HG03354 (cell line): ENCODE measurements around the gene SLC17A5.
"Not testable (repeated sequence)": the region's sequence is repeated elsewhere in the genome, so short reads cannot be mapped to it uniquely, and the experiment has no call there.

Experiments used
- ATAC-seq: cut with Tn5 transposase; IDR thresholded peaks from one replicate; pipeline ENCODE4 v1.9.1; 2021; ENCODE audit warnings: mild to moderate bottlenecking; ENCODE audit not compliant: unreplicated experiment, poor library complexity, severe bottlenecking

SLC17A5 gene

DNA sequence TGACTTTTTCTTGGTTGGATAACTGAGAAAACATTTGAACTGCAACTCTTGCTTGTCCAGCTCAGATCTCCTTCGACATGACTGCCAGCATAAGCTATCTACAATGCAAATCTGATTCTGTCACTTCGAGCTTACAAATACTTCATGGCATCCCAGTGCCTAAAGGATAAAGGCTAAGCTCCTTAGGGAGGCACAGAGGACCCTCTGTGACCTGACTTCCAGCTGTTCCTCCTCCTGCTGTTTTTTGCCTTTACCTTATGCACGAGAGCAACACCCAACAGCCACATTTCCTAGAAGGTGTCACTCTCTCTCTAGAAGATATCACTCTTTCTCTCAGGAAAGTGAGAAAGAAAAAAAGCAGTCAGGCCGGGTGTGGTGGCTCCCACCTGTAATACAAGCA, 23.4 kb downstream of the SLC17A5 start:
- no peak for ATAC-seq

DNA sequence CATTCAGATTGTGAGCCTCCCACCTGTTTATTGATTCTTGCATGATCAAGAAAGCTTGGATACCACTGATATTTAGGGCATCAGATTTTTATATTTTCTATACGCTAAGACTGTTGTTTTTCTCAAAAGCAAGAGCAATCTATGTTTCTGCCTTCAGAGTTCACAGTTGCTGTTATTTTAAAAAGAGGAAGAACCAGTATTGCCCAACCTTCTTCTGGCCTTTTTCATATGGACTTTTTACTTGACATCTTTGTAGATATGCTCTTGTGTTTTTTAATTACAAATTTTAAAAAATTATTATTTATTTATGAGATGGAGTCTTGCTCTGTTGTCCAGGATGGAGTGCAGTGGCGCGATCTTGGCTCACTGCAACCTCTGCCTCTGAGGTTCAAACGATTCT, 28.9 kb downstream of the SLC17A5 start:
- no peak for ATAC-seq

DNA sequence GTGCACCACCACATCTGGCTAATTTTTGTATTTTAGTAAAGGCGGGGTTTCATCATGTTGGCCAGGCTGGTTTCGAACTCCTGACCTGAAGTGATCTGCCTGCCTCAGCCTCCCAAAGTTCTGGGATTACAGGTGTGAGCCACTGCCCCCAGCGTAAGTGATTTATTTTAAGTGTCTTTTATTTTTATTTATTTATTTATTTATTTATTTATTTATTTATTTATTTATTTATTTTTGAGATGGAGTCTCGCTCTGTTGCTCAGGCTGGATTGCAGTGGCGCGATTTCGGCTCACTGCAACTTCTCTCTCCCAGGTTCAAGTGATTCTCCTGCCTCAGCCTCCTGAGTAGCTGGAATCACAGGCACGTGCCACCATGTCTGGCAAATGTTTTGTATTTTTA, 30.3 kb downstream of the SLC17A5 start:
- not testable (repeated sequence) for ATAC-seq

- not testable (repeated sequence) for ATAC-seq
Observed at GRCh38 chr6:73618082-73618481, 35.7 kb downstream of the SLC17A5 start.

DNA sequence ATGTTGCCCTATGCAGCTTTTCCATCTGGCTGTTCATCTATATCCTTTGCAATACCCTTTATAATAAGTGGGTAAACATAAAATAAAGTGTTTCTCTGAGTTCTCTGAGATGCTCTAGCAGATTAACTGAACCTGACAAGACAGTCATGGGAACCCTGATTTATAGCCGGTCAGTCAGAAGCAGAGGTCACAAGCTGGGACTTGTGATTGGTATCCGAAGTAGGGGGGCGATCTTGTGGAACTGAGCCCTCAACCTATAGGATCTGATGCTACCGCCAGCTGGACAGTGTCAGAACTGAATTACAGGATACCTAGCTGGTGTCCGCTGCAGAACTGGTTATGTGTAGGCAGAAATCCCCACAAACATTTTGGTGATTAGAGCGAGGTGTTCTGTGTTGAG, 39.0 kb downstream of the SLC17A5 start:
- no peak for ATAC-seq

DNA sequence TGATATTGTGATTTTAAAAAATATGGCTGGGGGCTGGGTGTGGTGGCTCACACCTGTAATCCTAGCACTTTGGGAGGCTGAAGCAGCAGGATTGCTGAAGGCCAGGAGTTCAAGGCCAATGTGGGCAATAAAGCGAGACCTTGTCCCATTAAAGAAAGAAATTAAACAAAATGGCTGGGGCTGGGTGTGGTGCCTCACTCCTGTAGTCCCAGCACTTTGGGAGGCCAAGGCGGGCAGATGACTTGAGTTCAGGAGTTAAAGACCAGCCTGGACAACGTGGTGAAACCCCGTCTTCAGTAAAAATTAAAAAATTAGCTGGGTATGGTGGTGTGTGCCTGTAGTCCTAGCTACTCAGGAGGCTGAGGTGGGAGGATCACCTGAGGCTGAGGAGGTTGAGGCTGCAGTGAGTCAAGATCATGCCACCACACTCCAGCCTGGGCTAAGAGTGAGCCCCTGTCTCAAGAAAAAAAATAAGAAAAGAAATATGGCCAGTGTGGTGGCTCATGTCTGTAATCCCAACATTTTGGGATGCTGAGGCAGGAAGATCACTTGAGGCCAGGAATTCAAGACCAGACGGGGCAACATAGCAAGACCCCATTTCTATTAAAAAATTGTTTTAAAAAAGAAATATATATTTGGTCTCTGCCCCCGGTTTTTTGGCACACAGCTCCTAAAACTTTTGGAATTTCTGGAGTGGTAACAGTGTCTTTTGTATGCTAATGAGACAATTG, 39.8 kb downstream of the SLC17A5 start:
- ATAC-seq: no peak

DNA sequence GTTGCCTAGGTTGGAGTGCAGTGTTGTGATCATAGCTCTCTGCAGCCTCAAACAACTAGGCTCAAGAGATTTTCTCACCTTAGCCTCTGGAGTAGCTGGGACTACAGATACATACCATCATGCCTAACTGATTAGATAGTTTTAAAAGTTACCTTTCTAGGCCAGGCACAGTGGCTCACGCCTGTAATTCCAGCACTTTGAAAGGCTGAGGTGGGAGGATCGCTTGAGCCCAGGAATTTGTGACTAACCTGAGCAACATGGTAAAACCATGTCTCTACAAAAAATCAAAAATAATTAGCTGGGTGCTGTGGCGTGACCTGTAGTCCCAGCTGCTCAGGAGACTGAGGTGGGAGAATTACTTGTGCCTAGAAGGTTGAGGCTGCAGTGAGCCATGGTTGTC, 41.2 kb downstream of the SLC17A5 start:
- ATAC-seq: no peak

DNA sequence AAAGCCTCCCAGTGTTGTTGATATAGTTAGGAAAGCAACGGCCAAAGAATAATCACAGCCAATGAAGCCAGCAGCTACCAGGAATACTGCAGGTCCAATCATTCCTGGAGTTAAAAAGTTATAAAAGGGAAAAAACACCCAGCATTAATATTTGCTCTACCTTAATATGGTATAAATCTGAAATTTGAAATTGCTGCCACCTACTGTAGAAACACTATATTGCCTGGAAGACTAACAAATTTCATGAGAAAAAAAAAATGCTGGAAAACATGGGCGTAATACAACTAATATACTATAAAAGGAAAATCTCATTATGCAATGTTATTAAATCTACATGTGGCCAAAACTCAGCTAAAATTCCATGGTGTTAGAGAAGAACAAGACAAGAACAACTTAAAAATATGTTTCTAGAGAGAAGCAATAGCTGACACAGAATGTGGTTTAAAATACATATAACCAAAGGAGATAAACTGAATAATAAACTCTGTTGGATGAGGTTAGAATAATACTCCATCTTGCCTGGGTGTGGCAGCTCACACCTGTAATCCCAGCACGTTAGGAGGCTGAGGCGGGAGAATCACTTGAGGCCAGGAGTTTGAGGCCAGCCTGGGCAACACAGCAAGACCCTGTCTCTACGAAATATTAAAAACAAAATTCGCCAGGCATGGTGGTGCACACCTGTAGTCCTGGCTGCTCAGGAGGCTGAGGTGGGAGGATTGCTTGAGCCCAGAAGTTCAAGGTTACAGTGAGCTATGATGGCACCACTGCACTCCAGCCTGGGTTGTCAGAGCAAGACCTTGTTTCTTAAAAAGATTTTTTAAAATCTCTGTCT, 43.1 kb downstream of the SLC17A5 start:
- ATAC-seq: no peak

DNA sequence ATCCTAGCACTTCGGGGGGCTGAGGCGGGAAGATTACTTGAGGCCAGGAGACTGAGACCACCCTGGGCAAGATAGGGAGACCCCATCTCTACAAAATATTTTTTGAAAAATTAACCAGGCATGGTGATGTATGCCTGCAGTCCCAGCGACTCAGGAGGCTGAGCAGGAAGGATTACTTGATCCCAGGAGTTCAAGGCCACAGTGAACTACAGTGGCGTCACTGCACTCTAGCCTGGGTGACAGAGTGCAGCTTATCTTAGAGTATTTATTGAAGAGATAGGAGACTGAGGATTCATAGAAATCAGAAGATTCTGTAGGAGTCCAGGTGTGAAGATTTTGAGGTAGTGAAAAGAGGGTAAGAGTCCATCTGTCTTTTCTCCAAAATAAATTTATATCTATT, 45.0 kb downstream of the SLC17A5 start:
- ATAC-seq: no peak

- ATAC-seq: no peak
Observed at GRCh38 chr6:73606428-73606827, 47.4 kb downstream of the SLC17A5 start.

- no peak for ATAC-seq
Observed at GRCh38 chr6:73604461-73604860, 49.3 kb downstream of the SLC17A5 start.

DNA sequence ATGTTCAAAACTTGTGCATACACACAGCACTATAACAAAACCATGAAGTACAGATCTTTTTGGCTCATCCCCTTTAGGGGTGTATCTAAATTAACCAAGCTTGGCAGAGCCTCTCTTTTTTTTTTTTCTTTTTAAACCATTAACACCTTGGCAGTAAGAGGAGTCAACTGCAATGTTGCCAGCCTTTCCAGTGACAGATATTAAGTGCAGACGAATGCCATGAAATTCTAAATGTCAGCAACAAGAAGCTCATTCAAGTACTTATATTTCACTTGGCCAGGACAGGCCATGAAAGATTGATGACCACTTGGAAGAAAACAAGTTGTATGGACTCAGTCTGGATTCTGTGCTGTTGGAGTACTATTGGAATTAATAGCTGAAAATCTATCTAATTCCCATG, 49.8 kb downstream of the SLC17A5 start:
- ATAC-seq: no peak

GRCh38 chr6:73586416-73586974, 67.3 kb downstream of the SLC17A5 start:
- ATAC-seq: peak; percentile 14

- peak; percentile 82 for ATAC-seq
Observed at GRCh38 chr6:73585566-73586415, 68.0 kb downstream of the SLC17A5 start.

DNA sequence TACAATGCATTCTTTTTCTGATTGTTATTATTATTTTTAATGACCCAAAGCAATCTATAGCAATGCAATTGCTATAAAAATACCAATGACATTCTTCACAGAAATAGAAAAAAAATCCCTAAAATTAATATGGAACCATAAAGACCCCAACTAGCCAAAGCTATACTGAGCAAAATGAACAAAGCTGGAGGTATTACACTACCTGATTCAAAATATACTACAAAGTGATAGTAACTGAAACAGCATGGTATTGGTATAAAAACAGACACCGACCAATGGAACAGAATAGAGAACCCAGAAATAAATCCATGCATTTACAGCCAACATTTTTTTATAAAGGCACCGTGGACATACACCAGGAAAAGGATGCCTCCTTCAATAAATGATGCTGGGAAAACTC, 72.5 kb downstream of the SLC17A5 start:
- no peak for ATAC-seq

DNA sequence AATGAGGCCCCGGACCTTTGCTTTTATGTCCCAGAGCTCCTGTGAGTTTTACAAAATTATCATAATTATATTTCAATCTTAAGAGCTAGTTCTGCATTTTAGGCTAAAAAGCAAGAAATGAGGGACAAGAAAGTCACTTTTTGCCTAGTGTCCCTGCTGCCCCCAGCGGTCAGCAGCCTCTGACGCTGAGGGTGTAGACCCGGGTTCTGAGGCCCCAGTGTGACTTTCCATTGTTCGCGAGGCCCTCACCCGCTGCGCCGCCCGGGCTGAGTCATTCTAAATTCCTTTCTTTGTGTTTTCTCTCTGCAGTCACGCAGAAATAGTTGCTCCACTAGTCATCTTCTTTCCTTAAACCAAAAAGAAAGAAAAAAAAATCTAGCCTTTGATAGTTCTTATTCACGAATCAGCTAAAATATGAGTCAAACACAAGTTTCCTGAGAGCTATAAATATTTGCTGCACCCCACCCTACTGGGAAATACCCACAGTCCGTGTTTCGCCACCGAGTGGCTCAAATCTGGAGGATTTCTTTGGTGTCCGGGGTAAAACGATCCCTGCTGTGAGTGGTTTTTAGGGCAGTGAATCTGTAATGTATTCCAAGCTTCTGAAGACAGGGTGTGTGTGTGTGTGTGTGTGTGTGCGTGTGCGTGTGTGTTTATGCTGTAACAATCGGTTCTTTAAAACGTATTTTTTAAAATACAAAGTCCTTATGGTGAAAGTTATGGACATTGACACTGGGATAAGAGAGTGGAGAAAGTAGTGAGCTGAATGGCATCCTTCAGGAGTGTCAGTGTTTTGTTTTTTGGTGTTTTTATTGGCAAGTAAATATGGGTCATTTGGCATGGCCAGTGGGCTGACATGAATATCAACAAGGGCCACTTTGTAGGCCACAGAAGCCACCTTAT, 73.3 kb downstream of the SLC17A5 start:
- ATAC-seq: peak; percentile 83

DNA sequence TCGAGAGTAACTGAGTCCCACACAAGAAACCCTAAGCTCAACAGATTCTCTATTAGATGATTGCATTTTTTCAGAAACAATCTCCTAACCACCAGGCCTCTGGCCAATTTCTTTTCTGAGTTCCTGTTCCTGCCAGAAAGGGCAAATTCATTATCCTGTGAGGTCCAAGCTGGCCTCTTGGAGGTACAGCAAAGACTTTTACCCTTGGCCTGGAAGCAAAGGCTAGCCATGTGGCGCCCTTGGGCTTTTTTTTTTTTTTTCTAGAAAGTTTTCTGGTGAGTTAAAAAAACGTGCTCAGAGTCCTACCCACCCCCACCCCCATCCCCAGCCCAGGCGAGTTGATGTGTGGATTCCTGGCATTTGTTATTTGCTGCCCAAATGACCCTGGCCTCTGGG, 73.9 kb downstream of the SLC17A5 start:
- peak; percentile 23 for ATAC-seq

DNA sequence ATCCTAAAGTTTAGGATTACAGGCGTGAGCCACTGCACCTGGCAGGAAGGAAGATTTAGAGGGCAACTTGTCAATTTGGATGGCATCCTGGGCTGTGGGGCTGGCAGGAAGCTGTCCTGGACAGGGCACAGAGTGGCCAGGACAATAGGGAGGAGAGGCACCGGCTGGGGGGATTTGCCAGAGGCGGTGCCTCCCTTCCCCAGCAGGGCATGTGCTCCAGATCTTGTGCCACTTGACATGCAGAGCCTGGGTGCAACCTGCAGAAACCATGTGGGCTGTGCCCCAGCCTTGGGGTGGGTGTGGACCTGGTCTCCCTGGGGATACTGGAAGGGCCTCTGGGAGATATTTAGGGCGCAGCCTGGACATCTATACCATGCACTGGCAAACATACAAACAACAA, 74.4 kb downstream of the SLC17A5 start:
- peak; percentile 5 for ATAC-seq

DNA sequence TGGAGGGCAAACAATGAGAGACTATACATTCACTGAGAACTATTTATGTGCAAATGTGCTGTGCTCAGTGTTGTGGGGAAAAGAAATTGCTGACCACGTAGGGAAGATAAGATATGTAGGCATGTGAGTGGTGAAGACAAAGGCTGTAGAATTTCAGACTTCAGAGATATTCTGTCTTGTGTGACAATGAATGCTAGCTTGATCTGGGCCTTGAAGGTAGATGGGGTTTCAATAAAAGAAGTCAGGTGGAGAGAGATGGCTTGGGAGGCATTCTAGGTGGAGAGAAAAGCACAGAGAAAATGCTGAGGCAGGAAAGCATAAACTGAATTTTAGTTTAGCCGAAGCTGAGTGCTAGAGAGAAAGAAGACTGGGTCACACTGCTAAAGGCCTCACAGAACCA, 76.1 kb downstream of the SLC17A5 start:
- ATAC-seq: no peak
